Left kidney (tissue), 8 donors: Measurements from ENCODE around the gene SUSD2. TPM values are rescaled to one million over a fixed set of nuclear protein-coding genes. Genes with fewer than 3 reads are reported as not detected.
"Not testable (repeated sequence)": the region's sequence is repeated elsewhere in the genome, so short reads cannot be mapped to it uniquely, and the experiment has no call there.

Experiments
- DNase-seq: peaks from one replicate; pipeline ENCODE4 v3.0.0-alpha.2; 2013
- long read RNA-seq, 8 donors: transcript quantifications; one replicate each; lab custom pipeline, GENCODE V29; 2026
- polyA plus RNA-seq: library from polyadenylated mRNA; unstranded; fragments of 120-200 nt; gene quantifications from one replicate; pipeline ENCODE4 v1.2.1, GENCODE V29; 2013; ENCODE audit not compliant: insufficient read length

SUSD2 gene, protein sequence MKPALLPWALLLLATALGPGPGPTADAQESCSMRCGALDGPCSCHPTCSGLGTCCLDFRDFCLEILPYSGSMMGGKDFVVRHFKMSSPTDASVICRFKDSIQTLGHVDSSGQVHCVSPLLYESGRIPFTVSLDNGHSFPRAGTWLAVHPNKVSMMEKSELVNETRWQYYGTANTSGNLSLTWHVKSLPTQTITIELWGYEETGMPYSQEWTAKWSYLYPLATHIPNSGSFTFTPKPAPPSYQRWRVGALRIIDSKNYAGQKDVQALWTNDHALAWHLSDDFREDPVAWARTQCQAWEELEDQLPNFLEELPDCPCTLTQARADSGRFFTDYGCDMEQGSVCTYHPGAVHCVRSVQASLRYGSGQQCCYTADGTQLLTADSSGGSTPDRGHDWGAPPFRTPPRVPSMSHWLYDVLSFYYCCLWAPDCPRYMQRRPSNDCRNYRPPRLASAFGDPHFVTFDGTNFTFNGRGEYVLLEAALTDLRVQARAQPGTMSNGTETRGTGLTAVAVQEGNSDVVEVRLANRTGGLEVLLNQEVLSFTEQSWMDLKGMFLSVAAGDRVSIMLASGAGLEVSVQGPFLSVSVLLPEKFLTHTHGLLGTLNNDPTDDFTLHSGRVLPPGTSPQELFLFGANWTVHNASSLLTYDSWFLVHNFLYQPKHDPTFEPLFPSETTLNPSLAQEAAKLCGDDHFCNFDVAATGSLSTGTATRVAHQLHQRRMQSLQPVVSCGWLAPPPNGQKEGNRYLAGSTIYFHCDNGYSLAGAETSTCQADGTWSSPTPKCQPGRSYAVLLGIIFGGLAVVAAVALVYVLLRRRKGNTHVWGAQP
- 15.1 TPM for polyA plus RNA-seq
- long read RNA-seq, donor 1, partial matches to known transcripts: 0 of 1 reads
- long read RNA-seq, donor 1, other reads (novel, unspliced or antisense): 0 of 1 reads
- long read RNA-seq, donor 2, partial matches to known transcripts: 0 of 1 reads
- long read RNA-seq, donor 2, other reads (novel, unspliced or antisense): 0 of 1 reads
- long read RNA-seq, donor 3, partial matches to known transcripts: 0 of 1 reads
- long read RNA-seq, donor 3, other reads (novel, unspliced or antisense): 0 of 1 reads
- long read RNA-seq, donor 4: 0 reads
- long read RNA-seq, donor 5, partial matches to known transcripts: 0 of 4 reads
- long read RNA-seq, donor 5, other reads (novel, unspliced or antisense): 0 of 4 reads
- long read RNA-seq, donor 6, partial matches to known transcripts: 5 of 5 reads
- long read RNA-seq, donor 6, other reads (novel, unspliced or antisense): 0 of 5 reads
- long read RNA-seq, donor 7, partial matches to known transcripts: 0 of 2 reads
- long read RNA-seq, donor 7, other reads (novel, unspliced or antisense): 0 of 2 reads
- long read RNA-seq, donor 8: 0 reads

DNA sequence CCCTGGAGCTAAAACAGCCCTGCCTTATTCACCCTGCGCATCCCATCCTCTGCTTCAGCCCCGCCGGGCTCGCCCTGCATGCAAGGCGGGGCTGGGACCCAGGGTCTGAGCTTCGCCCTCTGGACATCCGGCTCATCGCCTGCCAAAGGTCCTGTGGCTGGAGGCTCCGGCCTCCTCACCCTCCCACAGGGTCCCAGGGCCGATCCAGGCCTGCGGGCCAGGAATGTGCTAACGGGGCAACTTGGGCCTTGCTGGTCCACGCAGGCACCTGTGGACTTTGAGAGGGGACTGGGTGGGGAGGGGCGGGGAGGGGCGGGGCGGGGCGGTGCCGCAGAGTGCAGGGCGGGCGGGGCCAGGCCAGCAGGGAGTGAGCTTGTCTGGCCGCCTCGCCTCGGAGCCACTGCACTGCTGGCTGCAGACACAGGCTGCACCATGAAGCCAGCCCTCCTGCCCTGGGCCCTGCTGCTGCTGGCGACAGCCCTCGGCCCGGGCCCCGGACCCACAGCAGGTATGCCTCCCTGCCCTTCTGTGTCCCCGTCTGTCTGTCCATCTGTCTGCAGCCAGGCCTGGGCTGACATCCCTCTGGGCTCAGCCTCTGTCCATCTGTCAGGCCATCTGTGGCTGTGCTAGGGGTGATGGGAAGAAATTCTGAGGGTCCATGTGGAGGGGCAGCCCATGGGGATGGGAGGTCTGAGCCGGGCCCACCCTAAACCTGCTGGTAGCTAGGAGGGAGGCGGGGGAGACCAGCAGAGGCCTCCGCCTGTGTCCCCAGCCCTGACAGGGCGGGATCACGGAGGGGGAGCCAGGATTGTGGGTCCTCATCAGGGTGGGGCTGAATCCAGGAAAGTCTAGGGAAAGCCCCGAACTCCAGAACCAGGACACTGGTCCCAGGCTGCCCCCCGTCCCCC, at the start of gene SUSD2:
TSS of gene SUSD2 (plus strand) at position 400 of the 908 bp plus-strand sequence. CDS start at position 433, 33 bp downstream.
- no peak for DNase-seq

DNA sequence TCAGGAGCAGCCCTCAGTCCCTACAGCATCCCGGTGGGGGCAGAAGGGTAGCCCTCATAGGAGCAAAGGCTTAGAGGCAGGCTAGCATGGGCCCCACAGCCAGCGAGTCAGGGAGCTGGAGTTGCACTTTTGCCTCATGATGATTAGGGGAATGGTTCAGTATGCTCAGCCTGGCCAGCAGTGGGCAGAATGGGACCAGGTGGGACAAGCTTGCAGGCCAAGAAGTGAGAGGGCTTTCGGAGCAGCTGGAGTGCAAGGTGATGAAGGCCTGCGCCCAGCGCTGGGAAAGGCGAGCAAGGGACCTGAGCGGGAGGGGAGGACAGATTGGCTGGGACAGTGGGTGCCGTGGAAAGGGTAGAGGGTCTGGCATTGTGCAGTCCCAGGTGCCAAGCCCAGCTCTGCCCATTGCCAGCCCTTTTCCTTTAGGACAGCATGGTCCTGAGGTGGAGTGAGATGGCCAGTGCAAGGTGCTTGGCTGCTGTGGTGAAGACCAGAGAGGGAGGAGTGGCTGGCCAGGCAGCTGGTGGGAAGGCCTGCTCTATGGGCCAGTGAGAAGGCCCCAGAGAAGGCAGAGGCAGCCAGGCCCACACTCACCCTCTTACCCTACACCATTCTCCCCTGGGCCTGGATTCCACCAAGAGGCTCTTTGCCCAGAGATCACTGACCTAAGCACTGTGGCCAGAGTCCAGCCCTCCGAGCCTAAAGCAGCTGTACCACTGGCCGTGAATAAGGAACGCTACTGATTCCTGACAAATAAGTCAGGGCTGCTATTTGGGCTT, 47.9 kb upstream of the SUSD2 start:
- DNase-seq: no peak

DNA sequence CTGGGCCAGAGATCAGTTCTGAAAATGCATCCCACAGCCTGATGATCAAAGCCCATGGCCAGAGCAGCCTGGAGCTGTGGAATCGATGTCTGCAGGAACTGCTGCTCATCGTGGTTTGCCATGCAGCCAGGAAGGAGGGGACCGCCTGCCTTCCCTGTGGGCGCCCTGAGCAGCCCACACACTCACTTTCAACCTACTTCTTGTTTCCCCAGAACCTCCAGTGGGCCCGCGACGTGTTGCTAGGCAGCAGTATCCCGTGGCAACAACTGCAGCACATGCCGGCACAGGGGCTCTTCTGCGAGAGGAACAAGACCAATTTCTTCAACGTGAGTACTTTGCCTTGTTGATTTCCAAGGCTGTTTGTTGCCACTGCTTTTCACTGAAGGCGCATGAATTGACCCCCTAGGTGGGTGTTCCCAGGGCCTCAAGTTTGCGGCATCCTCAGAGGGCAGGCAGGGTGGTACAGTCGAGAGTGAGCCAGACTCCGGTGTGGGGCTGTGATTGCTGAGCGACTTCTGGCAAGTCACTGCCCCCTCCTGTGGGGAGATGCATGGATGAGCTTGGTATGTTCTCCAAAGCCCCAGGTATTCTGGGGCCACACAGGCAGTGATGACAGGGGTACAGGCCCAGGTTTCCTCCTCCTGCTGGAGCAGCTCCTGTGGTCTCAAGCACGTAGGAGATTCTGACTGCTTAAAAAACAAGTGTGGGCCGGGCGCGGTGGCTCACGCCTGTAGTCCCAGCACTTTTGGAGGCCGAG, 47.0 kb upstream of the SUSD2 start:
- no peak for DNase-seq

DNA sequence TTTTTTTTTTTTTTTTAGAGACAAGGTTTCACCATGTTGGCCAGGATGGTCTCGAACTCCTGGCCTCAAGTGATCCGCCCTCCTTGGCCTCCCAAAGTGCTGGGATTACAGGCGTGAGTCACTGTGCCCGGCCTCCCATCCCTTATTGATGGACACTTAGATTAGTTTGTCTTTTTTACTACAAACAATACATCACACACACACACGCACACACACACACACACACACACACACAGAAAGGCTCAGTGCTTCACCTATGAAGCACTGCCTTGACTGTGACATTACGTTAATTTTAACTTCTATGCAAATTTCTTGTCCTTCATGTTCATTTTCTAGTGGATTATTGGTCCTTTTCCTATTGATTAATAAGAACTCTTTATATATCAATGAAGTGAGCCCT, 44.8 kb upstream of the SUSD2 start:
- DNase-seq: not testable (repeated sequence)

DNA sequence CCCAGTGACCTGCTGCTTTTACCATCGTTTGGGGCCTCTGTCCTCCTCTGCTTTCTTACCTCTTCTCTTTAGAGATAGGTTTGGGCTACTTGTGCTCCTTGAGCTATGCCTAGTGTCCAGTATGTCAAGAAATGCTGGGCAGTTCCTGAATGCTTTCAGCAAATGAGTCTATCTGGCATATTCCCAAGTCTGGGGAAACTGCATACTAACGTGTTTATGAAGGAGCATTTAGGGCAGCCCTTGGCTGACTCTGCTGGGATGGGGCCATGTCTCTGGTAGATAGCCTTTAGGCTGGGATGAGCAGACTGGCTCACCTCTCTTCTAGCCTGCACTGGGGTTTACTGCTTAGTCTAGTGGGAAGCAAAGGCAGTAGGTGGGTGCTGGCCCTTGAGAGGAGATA, 43.7 kb upstream of the SUSD2 start:
- DNase-seq: no peak

DNA sequence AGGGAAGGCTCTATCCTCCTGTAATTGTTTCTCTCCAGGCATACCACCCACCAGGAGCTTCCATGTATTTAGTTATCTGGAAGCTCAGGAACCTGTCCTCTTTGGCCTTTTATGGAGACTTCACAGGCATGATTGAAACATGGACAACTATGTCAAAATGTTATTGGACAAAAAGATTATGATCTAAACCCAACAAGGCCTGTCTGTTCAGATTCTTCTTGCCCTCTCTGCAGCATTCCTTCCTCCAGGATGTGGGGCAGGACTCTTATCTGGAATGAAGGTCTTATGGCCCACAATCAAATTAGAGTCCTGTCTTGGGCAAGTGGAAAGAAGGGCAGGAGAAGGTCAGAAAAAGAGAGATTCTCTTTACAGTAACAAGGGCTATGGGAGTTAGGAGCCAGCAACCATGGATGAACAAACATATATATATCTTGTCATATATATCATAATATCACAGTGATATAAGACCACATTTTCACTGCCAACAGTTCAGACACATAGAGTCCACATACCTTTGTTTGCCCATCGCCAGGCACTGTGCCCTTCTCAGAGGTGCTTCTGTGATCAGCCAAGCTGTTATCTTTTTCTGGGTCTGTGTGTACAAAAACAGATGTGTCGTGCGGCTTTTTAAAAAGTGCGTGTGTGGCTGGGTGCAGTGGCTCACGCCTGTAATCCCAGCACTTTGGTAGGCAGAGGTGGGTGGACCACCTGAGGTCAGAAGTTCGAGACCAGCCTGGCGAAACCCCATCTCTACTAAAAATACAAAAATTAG, 42.5 kb upstream of the SUSD2 start:
- no peak for DNase-seq

DNA sequence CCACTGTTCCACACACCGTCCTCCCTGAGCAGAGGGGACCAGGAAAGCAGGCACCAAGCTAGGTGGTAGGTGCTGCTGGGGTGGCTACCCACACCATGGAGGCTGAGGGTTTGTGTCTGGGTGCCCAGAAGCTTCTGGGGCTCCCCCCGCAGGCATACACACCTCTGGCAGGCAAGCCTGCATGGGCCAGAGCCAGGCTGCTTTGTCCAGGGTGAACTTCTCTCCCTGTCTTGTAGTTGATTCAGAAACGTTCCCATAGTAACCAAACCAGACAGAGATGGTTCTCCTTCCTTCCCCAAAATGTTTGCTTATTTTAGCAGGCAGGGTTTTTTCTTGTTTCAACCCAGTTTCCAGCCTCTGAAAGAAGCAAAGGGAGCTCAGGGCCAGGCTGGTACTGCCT, 40.9 kb upstream of the SUSD2 start:
- DNase-seq: no peak

DNA sequence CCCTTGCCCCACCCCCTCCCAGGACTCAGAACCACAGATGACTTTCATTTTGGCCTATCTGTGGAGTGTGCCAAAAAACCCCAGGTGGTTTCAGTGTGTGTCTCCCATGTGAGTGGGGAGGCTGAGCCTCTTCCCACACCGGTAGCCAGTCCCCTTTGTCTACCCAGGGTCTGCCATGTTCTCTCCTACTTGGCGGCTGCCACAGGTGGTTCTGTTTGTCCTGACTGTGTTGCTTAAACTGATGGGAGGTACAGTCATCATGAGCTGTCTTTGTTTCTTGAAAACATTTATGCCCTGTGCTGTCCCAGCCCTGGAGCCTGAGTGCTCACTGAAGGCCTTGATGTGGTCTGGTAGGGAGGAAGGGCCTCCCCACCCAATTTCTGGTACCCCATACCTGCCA, 39.7 kb upstream of the SUSD2 start:
- DNase-seq: no peak

DNA sequence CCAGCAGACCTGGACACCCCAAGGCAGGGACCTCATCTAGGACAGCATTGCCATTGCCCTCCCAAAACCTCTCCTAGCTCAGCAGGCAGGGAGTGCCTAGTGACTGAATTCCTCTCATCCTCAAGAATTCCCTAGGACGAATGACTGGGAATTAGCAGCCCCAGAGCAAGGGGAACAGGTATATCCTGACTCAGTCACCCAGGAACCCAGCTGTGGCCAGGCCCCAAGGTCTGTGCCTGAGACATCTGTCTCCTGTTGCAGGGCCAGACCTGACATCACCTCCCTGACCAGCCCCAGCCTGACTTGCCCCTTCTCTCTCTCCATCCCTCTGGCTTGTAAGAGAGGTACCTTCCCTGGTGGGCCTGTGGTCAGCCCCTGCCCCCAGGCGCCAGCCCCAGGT, 39.0 kb upstream of the SUSD2 start:
- no peak for DNase-seq

DNA sequence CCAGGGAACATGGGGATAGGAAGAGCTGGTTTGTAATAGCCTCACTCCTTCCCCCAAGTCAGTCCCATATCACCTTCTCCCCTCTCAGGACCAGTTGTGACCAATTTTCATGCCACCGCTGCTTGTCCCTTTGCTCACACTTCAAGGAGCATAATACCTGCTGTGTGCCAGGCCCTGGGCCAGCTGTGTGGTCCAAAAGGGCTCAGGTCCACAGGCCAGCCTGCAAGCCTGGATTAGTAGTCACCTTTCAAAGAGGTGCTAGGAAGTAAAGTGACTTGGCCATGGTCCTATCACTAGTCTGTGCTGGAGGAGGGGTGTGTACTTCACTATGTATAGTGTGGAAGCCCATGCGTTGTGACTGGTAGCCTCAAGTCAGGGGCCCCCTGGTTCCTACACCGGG, 38.5 kb upstream of the SUSD2 start:
- DNase-seq: no peak

DNA sequence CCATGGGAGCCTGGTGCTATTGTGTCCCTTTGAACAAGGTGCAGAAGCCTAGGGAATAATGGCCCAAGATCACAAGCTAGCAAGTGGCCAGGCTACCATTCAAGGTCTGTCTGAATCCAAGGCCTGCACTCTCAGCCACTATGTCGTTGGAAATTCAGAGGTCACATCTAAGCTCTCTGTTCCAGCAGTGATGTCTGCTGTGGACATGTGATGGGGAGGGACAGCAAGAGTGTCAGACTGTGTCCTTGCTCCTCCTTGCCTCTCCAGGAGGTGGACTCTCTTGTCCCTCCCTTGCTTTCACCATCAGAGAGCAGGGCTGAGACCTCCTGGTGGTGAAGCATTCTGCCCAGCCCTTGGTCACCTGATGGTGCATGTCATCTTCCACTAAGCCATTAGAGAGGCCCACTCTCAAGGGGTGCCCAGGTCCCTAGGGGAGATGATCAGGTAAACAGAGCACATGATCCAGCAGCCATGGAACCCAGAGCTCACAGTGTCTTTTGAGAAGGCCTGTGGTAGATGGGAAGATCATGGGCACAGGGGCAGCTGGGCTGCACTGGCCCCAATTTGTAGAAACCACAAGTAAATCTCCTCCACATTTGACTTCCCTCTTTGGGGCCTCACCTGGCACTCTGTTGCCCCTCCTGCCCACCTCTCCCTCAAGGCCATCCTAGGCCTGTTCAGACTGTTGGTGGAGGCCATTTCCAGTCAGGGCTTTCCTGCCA, 37.1 kb upstream of the SUSD2 start:
- DNase-seq: no peak

DNA sequence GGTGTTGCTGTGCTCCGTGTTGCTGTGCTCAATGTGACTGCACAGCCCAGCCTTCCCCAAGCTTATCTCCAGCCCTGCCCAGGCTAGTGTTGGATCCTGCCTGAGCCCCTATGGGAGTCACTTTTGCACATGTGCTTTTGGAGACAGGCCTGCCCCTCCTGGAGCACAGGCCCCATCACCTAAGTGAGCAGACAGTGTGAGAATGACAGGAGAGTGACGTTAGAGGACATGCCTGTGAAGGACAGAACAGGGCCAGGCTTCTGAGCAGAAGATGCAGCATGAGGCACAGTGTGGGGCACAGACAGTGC, 36.6 kb upstream of the SUSD2 start:
- DNase-seq: no peak

DNA sequence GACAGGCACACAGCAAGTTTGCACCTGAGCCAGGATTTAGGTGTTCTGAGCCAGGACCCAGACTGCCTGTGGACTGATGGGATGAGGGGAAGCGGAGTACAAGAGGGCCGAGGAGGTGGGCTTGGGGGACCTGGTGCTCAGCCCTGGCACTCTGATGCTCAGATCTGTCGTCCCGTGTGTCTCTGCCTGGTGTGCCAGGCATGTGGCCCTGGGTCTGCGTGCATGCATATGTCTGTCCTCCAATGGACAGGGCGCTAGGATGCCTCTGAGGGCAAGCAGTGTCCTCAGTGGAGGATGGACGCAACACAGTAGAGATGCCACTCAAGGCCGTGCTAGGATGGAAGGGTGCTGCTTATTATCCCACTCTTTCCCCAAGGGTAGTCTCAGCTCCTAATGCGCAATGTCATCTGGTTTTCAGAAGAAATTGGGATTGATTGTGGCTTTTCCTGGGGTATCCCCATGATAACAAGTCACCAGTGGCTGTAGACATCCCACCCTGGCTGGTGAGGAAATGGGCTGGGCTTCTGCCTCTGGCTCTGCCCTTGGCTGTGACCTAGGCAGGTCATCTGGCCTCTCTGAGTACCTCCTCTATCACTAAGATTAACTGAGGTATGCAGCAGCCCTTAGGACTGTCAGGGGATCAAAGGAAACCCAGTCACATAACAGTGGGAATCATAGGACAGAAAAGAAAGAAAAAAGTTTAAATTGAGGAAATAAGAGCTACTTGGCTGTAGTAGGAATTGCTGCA, 35.7 kb upstream of the SUSD2 start:
- no peak for DNase-seq

DNA sequence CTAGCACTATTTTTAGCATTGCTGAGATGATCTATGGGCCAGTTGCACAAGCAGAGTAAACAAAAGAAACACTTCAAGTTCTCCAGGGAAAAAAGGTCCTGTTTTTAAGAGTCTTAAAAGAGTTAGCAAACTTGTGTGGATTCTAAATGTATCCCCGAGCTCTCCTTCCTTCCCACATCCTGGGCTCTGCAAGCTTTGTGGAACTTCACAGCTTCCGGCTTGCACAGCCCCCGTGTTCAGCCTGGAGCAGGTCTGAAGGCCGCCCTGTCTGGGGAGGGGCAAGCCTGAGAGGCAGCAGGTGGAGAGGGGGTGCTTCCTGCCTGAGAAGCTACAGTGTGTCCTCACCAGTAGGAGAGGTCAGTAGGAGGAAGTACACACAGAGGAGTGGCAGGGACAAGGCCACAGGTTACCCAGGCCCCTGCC, 35.1 kb upstream of the SUSD2 start:
- DNase-seq: no peak

DNA sequence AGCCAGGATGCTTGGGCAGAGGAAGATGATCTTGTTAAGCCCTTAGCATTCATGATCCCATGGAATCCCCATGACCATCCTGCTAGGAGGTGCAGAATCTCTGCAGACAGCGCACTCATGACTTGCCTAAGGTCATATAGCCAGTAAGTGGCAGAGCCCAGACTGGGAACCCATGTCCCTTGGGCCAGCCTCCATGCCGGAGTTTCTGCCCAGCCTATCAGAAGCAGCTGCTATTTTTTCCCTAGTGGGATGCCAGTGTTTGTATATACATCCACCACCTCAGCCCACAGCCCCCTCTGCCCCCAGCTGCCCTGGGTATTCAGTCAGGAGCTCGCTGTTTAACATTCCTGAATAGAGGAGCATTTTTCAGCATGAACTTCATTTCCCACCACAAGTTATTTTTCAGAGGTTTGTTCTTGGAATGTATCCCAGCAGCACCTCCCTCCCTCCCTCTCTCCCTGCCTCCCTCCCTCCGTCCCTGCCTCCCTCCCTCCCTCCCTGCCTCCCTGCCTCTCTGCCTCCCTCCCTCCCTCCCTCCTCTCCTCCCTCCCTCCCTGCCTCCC, 34.4 kb upstream of the SUSD2 start:
- no peak for DNase-seq

DNA sequence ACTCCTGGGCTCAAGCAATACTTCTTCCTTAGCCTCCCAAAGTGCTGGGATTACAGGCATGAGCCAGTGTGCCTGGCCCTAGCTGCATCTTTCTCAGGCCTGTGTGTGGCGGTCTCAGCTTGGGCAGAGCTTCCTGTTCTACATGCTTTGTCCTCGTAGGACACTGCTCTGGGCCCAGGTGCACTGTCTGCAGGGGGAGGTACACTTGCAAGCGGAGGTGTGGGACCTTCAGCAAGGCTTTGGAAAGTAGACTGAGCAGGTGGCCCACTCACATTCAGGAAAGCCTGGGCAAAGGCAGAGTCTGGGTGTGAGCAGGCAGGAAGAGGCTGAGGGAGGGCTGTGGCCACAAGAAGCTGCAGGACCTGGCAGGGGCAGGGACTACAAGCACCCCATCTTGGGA, 33.6 kb upstream of the SUSD2 start:
- no peak for DNase-seq
